GM21360 (cell line): ENCODE results near the gene SPAG4.

Experiments
- ATAC-seq: cut with Tn5 transposase; IDR thresholded peaks from one replicate; pipeline ENCODE4 v1.9.1; 2021; ENCODE audit warnings: mild to moderate bottlenecking, moderate library complexity; ENCODE audit not compliant: unreplicated experiment

SPAG4 gene, protein sequence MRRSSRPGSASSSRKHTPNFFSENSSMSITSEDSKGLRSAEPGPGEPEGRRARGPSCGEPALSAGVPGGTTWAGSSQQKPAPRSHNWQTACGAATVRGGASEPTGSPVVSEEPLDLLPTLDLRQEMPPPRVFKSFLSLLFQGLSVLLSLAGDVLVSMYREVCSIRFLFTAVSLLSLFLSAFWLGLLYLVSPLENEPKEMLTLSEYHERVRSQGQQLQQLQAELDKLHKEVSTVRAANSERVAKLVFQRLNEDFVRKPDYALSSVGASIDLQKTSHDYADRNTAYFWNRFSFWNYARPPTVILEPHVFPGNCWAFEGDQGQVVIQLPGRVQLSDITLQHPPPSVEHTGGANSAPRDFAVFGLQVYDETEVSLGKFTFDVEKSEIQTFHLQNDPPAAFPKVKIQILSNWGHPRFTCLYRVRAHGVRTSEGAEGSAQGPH

DNA sequence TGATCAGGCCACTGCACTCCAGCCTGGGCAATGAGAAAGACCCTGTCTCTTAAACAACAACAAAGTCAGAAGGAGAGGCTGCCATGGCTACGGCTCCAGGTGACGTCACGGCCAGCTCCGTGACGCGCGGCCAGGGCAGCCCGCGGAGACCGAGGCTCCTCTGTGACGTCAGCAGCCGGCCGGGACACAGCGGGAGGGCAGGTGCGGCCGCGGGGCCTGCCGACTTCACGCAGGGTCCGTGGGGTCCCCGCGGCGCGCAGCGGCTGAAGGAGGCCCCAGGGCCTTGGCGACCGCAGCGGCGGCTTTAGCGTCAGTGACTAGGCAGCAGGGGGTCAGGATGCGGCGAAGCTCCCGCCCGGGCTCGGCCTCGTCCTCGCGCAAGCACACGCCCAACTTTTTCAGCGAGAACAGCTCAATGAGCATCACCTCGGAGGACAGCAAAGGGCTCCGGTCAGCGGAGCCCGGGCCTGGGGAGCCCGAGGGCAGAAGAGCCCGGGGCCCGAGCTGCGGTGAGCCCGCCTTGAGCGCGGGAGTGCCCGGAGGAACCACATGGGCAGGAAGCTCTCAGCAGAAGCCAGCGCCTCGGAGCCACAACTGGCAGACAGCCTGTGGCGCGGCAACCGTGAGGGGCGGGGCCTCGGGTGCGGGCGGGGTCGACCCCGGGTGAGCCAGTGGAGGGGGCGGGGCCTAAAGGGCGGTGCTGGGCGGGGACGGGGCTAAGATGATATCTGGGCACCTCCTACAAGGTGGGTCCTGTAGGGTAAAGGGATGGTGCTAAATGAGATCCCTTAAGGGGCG, at the start of gene SPAG4:
SPAG4 (plus strand) TSS at position 163 of the 798 bp plus-strand sequence; CDS start at position 338, 175 bp downstream.
- ATAC-seq = peak; percentile 1

DNA sequence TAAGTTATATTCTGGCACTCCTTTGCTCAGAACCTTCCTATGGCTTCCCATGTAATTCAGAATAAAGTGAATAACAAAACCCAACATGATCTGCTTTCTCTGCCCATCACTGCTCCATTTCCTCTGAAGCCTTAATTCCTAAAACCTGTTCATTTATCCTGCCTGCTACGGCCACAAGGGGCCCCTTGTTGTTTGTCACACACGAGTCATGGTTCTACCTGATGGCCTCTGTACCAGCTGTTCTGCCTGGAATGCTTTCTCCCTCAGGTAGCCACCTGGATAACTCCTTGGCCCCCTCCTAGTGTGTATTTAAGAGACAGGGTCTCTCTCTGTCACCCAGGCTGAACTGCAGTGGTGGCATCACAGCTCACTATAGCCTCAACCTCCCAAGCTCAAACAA, 47.0 kb upstream of the SPAG4 start:
- ATAC-seq = no peak

DNA sequence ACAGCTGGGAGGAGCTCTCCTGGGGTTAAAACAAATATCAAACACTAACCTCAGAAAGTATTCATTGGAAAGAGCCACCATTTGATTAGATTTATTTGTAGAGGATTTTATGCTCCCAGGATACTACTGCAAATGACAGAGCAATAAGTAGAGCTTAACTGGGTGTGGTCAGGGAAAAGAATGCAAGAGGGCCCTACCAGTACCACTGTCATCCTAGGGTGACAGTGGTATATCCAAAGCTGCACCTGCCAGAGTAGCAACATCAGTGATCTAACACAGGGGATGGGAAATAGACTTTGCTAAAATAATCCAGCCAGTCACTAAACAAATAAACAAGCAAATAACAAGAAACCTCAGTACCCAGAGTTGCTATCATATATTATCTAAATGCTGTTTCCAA, 44.1 kb upstream of the SPAG4 start:
- ATAC-seq = no peak

DNA sequence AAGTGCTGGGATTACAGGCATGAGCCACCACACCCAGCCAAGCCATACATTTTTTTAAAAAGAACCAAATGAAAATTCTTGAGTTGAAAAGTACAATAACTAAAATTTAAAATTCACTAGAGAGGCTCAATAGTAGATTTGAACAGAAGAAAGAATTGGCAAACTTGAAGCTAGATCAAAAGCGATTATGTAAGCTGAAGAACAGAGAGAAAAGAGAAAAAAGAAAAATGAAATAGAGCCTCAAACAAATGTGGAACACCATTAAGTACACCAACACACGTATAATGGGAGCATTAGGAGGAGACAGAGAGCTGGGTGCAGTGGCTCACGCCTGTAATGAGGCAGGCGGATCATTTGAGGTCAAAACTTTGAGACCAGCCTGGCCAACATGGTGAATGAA, 42.8 kb upstream of the SPAG4 start:
- no peak for ATAC-seq

DNA sequence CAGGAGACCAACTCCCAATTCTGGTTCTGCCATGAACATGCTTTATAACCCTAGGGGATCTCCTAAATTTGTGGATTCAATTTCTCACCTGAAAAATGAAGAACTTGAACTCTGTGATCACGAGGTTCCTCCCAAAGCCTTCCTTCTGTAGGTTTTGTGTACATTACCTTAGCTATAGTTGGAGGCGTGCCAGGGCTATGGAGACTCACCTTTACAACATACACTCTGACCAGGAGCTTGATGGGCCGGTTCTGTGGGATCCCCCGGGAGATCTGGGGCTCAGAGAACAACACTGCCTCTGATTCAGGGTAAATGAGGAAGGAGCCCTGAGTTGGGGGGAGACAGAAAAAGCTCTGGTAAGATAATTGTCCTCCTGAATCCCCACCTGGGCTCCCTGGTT, 39.7 kb upstream of the SPAG4 start:
- ATAC-seq = no peak

DNA sequence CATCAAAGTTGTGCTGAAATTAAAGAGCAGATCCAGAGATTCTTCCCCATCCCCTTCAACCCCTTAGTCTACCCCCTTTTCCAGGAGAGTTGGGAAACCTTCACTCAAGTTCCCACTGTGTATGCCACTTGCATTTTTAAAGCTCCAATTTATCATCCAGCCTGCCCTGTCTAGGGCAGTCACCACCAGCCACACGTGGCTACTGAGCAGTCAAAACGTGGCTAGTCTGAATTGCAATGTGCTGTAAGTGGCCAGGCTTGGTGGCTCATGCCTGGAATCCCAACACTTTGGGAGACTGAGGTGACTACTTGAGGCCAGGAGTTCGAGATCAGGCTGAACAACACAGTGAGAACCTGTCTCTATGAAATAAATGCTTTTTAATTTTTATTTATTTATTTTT, 38.8 kb upstream of the SPAG4 start:
- ATAC-seq = no peak

DNA sequence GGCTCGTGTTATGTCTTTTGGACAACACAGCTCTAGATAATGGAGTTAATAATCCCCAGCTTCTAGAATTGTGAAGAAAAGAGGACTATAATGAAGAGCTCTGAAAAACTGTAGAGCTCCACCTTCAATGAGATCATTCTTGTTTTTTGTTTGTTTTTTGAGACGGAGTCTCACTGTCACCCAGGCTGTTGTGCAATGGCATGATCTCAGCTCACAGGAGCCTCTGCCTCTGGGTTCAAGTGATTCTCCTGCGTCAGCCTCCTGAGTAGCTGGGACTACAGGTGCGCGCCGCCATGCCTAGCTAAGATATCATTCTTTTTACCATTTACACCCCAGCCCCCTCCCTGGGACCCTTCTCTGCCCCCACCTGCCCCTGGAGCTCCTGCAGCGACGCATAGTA, 37.2 kb upstream of the SPAG4 start:
- no peak for ATAC-seq

DNA sequence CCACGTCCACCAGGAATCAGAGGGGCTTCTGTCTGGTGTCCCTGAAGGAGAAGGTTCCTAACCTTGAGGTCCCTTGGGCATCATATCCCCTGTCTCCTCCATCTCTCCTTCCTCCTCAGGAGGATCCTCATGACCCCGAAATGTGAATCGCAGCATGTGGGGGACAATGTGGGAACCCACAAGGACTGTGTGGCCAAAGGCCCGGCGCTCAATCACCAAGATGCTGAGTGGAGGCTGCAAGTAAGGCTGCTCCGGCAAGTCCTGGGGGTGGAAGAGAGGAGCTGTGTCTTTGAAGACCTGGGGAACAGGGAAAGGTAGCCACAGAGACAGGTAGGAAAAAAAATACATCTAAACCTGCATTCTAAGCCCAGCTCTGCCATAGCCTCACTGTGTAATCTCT, 36.4 kb upstream of the SPAG4 start:
- no peak for ATAC-seq

DNA sequence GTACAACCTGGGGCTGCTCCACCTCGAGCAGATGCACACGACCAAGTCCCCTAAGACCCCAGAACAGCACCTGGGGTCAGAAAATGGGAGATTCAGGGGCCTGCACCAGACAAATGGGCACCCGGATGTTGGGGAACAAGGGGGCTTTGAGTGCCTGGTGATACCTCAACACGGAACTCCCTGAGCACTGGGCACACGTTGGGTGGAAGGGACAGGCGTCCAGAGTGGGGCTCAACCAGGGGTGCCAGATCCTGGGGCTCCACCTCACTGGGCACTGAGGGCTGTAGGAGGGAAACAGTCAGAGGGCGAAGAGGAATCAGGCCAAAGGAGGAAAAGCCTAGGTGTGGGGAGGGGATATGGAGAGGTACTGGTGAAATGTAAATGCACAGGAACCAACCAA, 33.5 kb upstream of the SPAG4 start:
- ATAC-seq = no peak

DNA sequence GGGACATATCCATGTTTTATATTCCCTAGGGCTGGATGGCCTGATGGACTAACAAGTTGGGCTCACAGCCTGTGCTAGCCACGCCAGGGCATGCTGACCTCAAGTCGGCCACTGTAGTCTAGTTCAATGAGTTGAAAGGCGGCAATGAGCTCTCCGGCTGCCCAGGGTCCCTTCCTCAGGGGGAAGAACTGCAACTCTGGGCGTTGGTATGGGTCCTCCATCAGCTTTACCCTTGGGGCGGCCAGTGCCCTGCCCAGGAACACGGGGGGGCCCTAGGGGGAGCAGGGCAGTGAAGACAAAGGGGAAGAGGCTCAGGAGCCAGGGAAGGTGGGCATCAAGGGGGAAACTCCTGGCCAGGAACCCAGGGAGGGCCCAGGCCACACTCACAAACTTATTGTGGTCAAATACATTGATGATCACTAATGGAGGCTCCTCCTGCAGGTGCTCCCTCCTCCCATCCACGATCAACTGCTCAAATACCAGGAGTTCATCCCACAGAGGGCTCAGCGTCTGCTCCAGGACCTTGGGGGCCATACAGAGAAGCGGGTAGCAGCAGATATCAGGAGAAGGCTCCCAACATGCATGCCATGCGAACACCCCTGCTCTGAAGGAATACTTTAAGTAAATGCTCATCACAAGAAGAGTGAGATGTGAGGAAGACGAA, 32.8 kb upstream of the SPAG4 start:
- no peak for ATAC-seq

DNA sequence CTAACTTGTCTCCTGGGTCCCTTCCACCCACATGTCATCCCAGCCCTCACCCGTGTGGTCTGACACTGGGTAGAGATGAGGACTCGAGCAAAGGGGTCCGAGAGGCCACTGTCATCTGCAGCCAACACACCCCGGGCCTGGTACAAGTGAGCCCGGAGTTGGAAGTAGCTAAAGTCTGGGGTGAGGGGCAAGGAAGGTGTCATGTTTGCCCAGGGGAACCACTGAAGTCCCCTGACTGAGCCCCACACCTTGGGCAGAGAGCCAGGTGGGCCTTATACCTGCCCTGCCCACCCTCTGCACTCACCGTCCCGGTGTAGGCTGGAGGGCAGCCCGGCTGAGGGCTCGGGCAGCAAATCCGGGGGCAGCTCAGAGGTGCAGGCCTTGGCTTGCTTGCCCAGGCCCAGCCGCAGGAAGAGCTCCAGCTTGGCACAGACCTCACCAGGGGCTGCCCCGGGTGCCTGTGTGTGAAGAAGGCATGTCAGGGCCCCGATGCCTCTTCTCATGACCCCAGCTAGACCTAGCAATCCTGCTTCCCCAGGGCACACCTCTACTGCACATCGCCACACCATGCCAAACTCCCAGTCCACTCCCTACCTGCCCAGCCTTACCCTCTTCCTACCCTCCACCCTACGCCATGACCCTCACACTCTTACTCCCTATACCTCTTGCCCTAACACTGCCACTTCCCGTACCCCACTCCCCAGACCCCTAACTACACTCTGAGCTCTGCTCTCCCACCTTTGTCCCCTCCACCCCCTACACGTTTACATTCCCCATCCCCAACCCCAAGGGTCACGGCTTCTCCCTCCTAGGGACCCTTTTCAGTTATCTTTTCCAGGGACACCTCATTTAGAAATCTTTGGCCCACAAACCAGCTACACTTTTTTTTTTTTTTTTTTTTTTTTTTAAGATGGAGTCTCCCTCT, 31.7 kb upstream of the SPAG4 start:
- no peak for ATAC-seq

DNA sequence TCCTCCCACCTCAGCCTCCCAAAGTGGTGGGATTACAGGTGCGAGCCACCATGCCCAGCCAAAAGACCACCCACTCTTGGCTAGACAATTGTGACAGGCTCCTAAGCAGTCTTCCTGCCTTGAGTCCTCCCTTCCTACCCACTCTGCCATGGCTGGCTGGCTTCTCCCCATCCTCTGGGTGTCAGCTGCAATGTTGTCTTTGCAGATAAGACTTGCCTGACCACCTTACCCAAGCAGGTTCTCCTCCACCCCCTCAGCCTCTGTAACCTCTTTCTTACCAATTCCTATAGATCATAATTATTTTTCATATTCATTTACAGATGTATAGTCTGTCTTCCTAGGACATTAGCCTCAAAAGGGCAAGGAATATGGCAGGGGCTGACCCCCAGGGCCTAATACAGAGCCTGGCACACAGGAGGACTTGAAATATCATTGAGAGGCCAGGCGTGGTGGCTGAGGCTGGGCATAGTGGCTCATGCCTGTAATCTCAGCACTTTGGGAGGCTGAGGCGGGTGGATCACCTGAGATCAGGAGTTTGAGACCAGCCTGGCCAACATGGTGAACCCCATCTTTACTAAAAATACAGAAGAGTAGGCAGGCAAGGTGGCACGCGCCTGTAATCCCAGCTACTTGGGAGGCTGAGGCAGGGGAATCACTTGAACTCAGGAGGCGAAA, 28.7 kb upstream of the SPAG4 start:
- ATAC-seq = no peak

DNA sequence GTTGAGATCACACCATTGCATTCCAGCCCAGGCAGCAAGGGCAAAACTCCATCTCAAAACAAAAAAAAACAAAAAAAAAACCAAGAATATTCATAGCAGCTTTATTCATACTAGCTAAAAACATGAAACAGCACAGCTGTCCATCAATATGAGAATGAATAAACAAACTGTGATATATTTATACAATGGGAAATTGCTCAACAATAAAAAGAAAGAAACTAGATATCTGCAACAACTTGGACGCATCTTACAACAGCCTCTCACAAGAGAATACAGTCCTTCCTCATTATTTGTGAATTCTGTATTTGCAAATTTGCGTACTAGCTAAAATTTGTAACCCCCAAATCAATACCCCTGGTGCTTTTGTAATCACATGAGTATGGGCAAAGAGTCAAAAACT, 28.2 kb upstream of the SPAG4 start:
- ATAC-seq = no peak

DNA sequence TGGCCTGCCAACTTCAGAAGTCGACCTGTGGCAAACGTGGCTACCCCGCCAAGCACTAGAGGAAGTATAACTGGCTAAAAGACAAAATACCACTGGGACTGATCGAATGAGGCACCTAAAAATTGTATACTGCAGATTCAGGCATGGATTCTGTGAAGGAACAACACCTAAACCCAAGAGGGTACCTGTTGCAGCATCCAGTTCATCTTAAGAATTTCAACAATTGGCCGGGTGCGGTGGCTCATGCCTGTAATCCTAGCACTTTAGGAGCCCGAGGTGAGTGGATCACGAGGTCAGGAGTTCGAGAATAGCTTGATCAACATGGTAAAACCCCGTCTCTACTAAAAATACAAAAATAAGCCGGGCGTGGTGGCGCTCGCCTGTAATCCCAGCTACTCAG, 27.2 kb upstream of the SPAG4 start:
- no peak for ATAC-seq

DNA sequence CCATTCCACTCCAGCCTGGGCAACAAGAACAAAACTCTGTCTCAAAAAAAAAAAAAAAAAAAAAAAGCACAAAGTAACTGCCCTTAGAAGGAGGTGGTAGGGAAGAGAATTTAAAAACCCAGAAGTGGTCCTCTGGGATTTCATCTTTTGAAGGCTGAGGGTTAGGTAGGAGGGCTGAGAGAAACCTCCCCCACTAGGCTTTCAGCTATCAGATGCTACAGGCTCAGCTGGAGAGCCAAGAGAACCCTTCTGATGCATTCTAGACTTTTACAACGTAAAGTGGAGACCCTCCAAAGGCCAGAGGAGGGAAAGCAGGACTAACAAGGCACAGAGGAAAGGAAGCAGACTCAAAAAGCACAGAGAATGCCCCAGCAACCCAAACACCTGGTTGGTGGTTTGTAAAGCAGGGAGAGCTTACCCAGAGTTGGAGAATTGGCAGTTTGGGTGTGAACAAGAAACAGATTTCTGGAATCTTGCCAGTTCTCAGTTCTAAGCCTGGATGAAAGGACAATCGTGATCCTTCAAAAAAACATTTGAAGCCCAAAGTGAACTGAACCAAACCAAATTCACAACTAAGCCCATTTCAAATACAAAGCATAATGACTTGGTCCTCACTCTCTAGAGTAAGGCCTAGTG, 23.2 kb upstream of the SPAG4 start:
- ATAC-seq = no peak

DNA sequence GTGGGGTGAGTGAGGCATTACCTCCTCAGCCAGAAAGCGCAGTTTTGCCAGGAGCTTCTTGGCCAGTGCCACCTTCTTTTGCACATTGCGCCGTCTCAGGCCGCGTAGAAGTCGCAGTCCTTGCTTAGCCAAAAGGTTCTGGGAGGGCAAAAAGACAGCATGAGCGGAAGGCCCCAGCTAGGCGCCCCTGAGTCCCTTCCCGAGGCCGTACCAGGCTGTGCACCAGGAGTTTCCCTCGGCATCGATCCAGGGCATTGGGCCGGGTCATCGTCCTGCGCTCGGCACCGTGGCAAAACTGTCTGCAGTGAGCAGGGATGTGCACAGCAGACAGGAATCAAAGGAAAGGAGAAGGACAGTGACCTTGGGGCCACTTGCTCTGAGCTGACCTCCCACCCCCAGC, 20.2 kb upstream of the SPAG4 start:
- no peak for ATAC-seq

DNA sequence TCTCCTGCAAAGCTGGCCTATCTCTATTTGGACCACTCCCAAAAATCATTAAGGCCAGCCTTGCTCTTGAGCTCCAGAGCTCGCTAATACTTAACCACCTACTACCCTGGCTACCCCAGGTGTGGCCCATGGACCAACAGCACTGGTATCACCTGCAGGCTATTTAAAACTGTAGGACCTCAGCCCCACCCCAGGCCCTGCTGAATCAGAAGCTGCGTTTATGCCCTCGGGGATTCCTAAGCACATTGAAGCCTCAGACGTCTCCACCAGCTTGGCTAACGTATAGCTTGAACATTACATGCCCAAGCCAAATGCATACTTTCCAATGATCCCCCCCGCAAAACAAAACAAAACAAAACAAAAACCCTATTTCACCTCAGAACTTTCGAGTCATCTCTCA, 19.7 kb upstream of the SPAG4 start:
- ATAC-seq = no peak

DNA sequence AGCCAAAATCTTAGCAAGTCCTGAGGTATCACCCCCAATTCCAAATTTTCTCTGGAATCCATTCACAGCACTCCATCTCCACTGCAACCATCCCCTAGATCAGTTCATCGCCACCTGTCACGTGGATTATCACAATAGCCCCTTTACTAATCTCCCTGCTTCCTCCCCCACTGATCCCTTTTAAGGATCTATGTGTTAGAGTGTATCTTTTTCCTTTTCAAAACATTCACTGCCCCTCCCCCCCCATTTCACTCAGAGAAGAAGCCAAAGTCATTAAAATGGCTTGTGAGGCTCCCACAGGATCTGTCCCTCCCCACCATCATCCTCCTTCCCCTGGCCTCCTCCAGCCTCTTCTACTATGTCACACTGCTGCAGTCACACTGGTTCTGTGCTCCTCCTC, 18.4 kb upstream of the SPAG4 start:
- ATAC-seq = no peak

DNA sequence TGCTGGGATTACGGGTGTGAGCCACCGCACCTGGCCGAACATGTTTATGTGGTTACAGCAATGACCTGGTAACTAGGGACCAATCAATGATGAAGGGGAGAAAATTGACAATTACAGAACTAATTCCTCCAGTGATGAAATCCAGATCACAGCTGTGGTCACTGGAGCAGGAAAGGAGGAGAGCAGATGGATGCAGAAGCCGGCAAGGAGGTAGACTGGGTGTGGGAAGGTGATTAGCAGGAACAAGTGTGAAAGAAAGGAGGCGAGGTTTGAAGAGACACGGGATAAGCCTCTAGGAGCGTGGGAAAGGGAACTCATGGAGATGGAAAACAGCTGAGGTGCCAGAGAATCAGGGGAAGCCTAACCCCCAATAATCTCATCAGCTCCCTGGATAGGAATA, 17.2 kb upstream of the SPAG4 start:
- no peak for ATAC-seq
